Measurements from ENCODE around the gene CSRNP3.

- TF ChIP-seq CTCF (IDR thresholded peaks at IDR 0.05) = no peak
- TF ChIP-seq POLR2A (IDR thresholded peaks at IDR 0.05) = no peak
These were observed 163.1 kb downstream of the CSRNP3 start for GRCh38 chr2:165632594-165632993.
